Endothelial cell (in vitro differentiated cells): ENCODE results near the gene ZNF384. TPM values are rescaled to one million over a fixed set of nuclear protein-coding genes. Genes with fewer than 3 reads are reported as not detected.
"Not testable (repeated sequence)": the region's sequence is repeated elsewhere in the genome, so short reads cannot be mapped to it uniquely, and the experiment has no call there.

ENCODE experiments used
- DNase-seq: peaks from one replicate; pipeline ENCODE4 v3.0.0; 2021; ENCODE audit warnings: low spot score
- H3K27ac Mint-ChIP-seq: one replicate; pipeline ENCODE4 v1.8.0; 2021; ENCODE audit warnings: mixed read lengths, inconsistent platforms; ENCODE audit not compliant: unreplicated experiment
- H3K27me3 Mint-ChIP-seq: one replicate; pipeline ENCODE4 v1.8.0; 2021; ENCODE audit warnings: mild to moderate bottlenecking, moderate library complexity, mixed read lengths, inconsistent platforms; ENCODE audit not compliant: unreplicated experiment
- H3K36me3 Mint-ChIP-seq: one replicate; pipeline ENCODE4 v1.8.0; 2021; ENCODE audit warnings: mild to moderate bottlenecking, low read depth, mixed read lengths, inconsistent platforms; ENCODE audit not compliant: unreplicated experiment
- H3K4me1 Mint-ChIP-seq: one replicate; pipeline ENCODE4 v1.8.0; 2021; ENCODE audit warnings: mild to moderate bottlenecking, mixed read lengths, inconsistent platforms; ENCODE audit not compliant: unreplicated experiment
- H3K4me3 Mint-ChIP-seq: one replicate; pipeline ENCODE4 v1.8.0; 2021; ENCODE audit warnings: mild to moderate bottlenecking, mixed read lengths, inconsistent platforms; ENCODE audit not compliant: unreplicated experiment
- H3K9me3 Mint-ChIP-seq: one replicate; pipeline ENCODE4 v1.8.0; 2021; ENCODE audit warnings: mixed read lengths, inconsistent platforms; ENCODE audit not compliant: unreplicated experiment
- total RNA-seq: library from RNA; stranded (reverse); fragmentation: NEBNext Ultra II Directional; extraction: Animal tissue kit (Norgen Biotek cat#: 25700); gene quantifications from one replicate; pipeline ENCODE4 v1.2.1, GENCODE V29; 2021; ENCODE audit not compliant: unreplicated experiment
- TF ChIP-seq, protein P1 (sequence below): fragments of 200-600 bp; sonication (generic); IDR thresholded peaks from one replicate; pipeline ENCODE4 v1.5.0; 2021; ENCODE audit warnings: antibody characterized with exemption; ENCODE audit not compliant: unreplicated experiment

ZNF384 gene
- total RNA-seq, 1 donor from 2014 or later: 85.2 TPM

DNA sequence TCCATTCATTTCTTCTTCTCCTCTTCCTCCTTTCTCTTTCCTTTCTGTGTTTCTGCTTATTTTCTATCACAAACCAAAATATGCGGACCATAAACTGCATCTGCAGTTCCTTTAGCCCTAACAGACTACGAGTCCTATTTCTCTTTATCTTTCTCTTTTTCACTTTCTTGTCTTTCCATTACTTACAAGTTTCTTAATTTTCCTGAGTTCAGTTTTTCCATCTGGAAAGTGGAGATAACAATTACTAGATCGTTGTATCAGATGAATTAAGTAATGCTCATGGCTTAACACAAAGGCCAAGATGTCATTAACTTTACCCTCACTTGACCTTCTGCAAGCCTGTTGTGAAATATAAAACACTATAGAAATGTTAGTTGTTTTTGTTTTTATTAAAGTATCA lies 33.7 kb upstream of the ZNF384 start:
- H3K27me3 Mint-ChIP-seq: peaks cover 5% of the 10 kb centered on the region
- H3K4me3 Mint-ChIP-seq: peak overlapping the region; percentile 94
- peaks cover 26% of the 10 kb centered on the region for H3K4me1 Mint-ChIP-seq
- no peak for DNase-seq
- TF ChIP-seq, protein P1, sequence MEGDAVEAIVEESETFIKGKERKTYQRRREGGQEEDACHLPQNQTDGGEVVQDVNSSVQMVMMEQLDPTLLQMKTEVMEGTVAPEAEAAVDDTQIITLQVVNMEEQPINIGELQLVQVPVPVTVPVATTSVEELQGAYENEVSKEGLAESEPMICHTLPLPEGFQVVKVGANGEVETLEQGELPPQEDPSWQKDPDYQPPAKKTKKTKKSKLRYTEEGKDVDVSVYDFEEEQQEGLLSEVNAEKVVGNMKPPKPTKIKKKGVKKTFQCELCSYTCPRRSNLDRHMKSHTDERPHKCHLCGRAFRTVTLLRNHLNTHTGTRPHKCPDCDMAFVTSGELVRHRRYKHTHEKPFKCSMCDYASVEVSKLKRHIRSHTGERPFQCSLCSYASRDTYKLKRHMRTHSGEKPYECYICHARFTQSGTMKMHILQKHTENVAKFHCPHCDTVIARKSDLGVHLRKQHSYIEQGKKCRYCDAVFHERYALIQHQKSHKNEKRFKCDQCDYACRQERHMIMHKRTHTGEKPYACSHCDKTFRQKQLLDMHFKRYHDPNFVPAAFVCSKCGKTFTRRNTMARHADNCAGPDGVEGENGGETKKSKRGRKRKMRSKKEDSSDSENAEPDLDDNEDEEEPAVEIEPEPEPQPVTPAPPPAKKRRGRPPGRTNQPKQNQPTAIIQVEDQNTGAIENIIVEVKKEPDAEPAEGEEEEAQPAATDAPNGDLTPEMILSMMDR: no peak
- H3K9me3 Mint-ChIP-seq: no peaks in the 10 kb centered on the region
- peak overlapping the region; percentile 99 for H3K27ac Mint-ChIP-seq
- H3K36me3 Mint-ChIP-seq: peaks cover 6% of the 10 kb centered on the region

DNA sequence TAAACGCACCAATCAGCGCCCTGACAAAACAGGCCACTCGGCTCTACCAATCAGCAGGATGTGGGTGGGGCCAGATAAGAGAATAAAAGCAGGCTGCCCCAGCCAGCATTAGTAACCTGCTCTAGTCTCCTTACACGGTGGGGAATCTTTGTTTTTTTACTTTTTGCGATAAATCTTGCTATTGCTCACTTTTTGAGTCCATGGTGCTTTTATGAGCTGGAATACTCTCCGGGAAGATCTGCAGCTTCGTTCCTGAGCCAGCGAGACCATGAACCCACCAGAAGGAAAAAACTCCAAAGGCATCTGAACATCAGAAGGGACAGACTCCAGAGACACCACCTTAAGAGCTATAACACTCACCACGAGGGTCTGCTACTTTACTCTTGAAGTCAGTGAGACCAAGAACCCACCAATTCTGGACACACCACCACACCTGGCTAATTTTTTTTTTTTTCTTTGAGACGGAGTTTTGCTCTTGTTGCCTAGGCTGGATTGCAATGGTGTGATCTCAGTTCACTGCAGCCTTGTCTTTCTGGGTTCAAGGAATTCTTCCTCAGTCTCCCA lies 27.8 kb upstream of the ZNF384 start:
- TF ChIP-seq, protein P1: no peak
- H3K27me3 Mint-ChIP-seq: peaks cover 2% of the 10 kb centered on the region

DNA sequence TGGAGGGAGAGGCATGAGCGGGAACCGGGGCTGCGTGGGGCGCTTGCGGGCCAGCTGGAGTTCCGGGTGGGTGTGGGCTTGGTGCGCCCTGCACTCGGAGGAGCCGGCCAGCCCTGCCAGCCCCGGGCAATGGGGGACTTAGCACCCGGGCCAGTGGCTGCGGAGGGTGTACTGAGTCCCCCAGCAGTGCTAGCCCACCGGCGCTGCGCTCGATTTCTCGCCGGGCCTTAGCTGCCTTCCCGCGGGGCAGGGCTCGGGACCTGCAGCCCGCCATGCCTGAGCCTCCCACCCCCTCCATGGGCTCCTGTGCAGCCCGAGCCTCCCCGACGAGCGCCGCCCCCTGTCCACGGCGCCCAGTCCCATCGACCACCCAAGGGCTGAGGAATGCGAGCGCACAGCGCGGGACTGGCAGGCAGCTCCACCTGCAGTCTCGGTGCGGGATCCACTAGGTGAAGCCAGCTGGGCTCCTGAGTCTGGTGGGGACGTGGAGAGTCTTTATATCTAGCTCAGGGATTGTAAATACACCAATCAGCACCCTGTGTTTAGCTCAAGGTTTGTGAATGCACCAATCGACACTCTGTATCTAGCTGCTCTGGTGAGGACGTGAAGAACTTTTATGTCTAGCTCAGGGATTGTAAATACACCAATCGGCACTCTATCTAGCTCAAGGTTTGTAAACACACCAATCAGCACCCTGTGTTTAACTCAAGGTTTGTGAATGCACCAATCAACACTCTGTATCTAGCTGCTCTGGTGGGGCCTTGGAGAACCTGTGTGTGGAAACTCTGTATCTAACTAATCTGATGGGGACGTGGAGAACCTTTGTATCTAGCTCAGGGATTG lies 27.1 kb upstream of the ZNF384 start:
- H3K27me3 Mint-ChIP-seq, H3K4me3 Mint-ChIP-seq, H3K9me3 Mint-ChIP-seq, H3K4me1 Mint-ChIP-seq, DNase-seq, H3K27ac Mint-ChIP-seq, H3K36me3 Mint-ChIP-seq: not testable (repeated sequence)

More for the DNA sequence above, 27.8 kb upstream of the ZNF384 start:
- H3K9me3 Mint-ChIP-seq: no peaks in the 10 kb centered on the region
- DNase-seq: no peak
- no peaks in the 10 kb centered on the region for H3K36me3 Mint-ChIP-seq
- H3K4me3 Mint-ChIP-seq: no peak overlapping the region
- H3K4me1 Mint-ChIP-seq: peaks cover 4% of the 10 kb centered on the region
- no peak overlapping the region for H3K27ac Mint-ChIP-seq

DNA sequence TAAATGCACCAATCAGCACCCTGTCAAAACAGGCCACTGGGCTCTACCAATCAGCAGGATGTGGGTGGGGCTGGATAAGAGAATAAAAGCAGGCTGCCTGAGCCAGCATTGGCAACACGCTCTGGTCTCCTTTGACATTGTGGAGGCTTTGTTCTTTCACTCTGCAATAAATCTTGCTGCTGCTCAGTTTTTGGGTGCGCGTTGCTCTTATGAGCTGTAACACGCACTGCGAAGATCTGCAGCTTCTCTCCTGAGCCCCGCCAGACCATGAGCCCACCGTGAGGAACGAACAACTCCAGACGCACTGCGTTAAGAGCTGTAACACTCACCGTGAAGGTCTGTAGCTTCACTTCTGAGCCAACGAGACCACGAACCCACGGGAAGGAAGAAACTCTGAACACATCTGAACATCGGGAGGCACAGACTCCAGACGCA lies 19.8 kb upstream of the ZNF384 start:
- Mint-ChIP-seq H3K27ac (no peak overlapping the region), H3K36me3 (no peaks in the 10 kb centered on the region), H3K9me3 (no peaks in the 10 kb centered on the region), H3K4me1 (no peaks in the 10 kb centered on the region), H3K4me3 (no peak overlapping the region), H3K27me3 (peaks cover 4% of the 10 kb centered on the region)
- DNase-seq: no peak
- TF ChIP-seq, protein P1: no peak

DNA sequence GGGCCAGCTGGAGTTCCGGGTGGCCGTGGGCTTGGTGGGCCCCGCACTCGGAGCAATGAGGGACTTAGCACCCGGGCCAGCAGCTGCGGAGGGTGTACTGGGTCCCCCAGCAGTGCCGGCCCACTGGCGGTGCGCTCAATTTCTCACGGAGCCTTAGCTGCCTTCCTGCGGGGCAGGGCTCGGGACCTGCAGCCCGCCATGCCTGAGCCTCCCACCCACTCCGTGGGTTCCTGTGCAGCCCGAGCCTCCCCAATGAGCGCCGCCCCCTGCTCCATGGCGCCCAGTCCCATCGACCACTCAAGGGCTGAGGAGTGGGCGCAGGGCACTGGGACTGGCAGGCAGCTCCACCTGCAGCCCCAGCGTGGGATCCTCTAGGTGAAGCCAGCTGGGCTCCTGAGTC lies 19.2 kb upstream of the ZNF384 start:
- H3K9me3 Mint-ChIP-seq, H3K4me3 Mint-ChIP-seq, H3K27me3 Mint-ChIP-seq, DNase-seq, H3K36me3 Mint-ChIP-seq, H3K4me1 Mint-ChIP-seq, H3K27ac Mint-ChIP-seq: not testable (repeated sequence)

DNA sequence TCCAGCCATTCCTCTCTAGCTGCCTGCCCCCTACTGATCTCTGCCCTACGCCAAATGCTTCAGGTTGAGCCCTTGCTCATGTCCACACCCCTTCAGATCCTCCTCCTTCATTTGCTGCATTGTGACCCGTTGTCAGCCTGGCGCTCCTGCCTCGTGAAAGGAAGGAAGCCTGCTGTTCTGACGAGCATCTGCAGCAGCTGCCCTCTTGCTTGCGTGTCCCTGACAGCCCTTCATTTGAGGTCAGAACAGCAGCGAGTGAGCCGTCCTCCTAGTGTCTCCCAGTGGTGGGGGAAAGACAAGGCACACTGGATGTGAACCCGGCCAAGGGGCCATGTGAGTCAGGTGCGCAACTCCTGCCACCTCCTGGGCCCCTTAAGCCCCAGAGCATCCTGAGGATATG lies 14.5 kb upstream of the ZNF384 start:
- Mint-ChIP-seq H3K36me3 (peaks cover 7% of the 10 kb centered on the region), H3K4me1 (peaks cover 13% of the 10 kb centered on the region), H3K9me3 (no peaks in the 10 kb centered on the region), H3K27me3 (peaks cover 21% of the 10 kb centered on the region), H3K4me3 (no peak overlapping the region), H3K27ac (no peak overlapping the region)
- DNase-seq: no peak
- TF ChIP-seq, protein P1: no peak
